ENCODE measurements around the gene C1QTNF8. TPM values are rescaled to one million over a fixed set of nuclear protein-coding genes. Genes with fewer than 3 reads are reported as not detected.

C1QTNF8 gene
- total and polyA plus RNA-seq, 2 donors (not counting 1 experiment from before 2014, with no cell fraction given) = not detected

- Histone ChIP-seq H3K9ac (ENCODE audit: low read length) (no peak overlapping the region), H3K27me3 (replicated peaks in 1 of 4; ENCODE audit: control extremely low read depth in 1 of 4, control insufficient read depth in 3 of 4, insufficient read depth in 4 of 4, low read length in 3 of 4) (peaks cover 0 to 21% (median 0%) of the 10 kb centered on the region in 4 experiments), H3K79me2 (ENCODE audit: control insufficient read depth, insufficient read depth, low read length) (no peaks in the 10 kb centered on the region), H3K9me3 (ENCODE audit: control extremely low read depth in 1 of 3, control insufficient read depth in 2 of 3, insufficient read depth in 1 of 3, low read length in 2 of 3) (peaks cover 0 to 40% (median 0%) of the 10 kb centered on the region in 3 donors), H3K36me3 (replicated peaks in 1 of 2; ENCODE audit: control extremely low read depth in 1 of 2, control insufficient read depth in 1 of 2, extremely low read depth in 1 of 2, insufficient read depth in 2 of 2, low read length in 1 of 2) (no peaks in the 10 kb centered on the region), H2AFZ (ENCODE audit: insufficient read depth, low read depth, low read length, poor library complexity, severe bottlenecking) (no peak overlapping the region), H3K4me1 (ENCODE audit: control insufficient read depth in 2 of 2, insufficient read depth in 2 of 2, low read length in 2 of 2) (no peaks in the 10 kb centered on the region), H4K20me1 (ENCODE audit: control insufficient read depth, insufficient read depth, low read length, poor library complexity, severe bottlenecking) (no peaks in the 10 kb centered on the region), H3K4me3 (ENCODE audit: control extremely low read depth in 1 of 5, extremely low read depth in 1 of 5, insufficient read depth in 1 of 5, low read depth in 2 of 5, low read length in 4 of 5) (no peak overlapping the region), H3K4me2 (replicated peaks; ENCODE audit: low read depth, low read length, poor library complexity, severe bottlenecking) (no peak overlapping the region), H3K27ac (ENCODE audit: low read length in 2 of 2) (no peak overlapping the region)
- H3K9me3 Mint-ChIP-seq (ENCODE audit: insufficient read depth) = peaks cover 4% of the 10 kb centered on the region
- H3K4me1 Mint-ChIP-seq = no peaks in the 10 kb centered on the region
- no peak for DNase-seq
- intact Hi-C loops (cut with micrococcal nuclease) = no loop called here
- ATAC-seq (ENCODE audit: low read depth) = no peak
- no peak overlapping the region for H3K4me3 Mint-ChIP-seq
- TF ChIP-seq CTCF (IDR thresholded peaks at IDR 0.05) = no peak
- POLR2A ChIA-PET = no interaction called here
- no peak overlapping the region for H3K27ac Mint-ChIP-seq
- 44% methylated on average over 30 of the region's 34 CpGs for WGBS (ENCODE audit: insufficient coverage)
- H3K27me3 Mint-ChIP-seq = peaks cover 4% of the 10 kb centered on the region
- CTCF ChIA-PET = no interaction called here
Measured at GRCh38 chr16:1054660-1055556, 41.1 kb downstream of the C1QTNF8 start.

DNA sequence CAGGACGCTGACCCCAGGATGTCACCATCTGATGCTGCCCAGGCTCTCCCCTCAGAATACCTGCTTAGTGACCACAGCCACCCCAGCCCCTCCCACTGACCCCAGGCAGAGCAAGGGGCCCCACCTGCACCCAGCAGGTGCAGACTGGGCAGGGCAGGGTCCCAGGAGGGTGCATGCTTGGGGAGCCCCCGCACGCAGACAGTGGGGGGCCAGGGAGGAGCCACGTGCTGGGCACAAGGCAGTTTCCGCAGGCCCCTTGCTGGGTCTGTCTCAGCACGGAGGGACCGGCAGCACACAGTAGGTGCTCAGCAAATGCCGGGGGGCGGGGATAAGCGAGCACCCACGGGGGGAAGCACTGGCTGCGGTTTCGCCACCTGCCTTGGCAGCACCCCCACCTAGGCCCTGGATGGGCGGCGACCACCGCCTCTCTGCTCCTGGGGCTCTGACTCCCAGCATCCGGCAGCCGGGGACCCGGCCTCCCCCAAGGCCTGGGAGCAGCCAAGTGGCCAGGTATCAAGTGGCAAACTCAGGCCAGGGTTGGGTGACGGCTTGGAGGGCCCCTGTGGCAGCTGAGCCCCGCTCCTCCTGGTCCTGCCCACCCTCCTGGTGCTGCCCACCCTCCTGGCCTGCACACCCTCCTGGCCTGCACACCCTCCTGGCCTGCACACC lies 42.2 kb downstream of the C1QTNF8 start:
- no peaks in the 10 kb centered on the region for H3K4me1 ChIP-seq (ENCODE audit: control insufficient read depth in 2 of 2, insufficient read depth in 2 of 2, low read length in 2 of 2)
- no peak overlapping the region for H3K9ac ChIP-seq (ENCODE audit: low read length)
- no peaks in the 10 kb centered on the region for H4K20me1 ChIP-seq (ENCODE audit: control insufficient read depth, insufficient read depth, low read length, poor library complexity, severe bottlenecking)
- no peaks in the 10 kb centered on the region for H3K27me3 Mint-ChIP-seq
- no peaks in the 10 kb centered on the region for H3K36me3 ChIP-seq (replicated peaks in 1 of 2; ENCODE audit: control extremely low read depth in 1 of 2, control insufficient read depth in 1 of 2, extremely low read depth in 1 of 2, insufficient read depth in 2 of 2, low read length in 1 of 2)
- H3K9me3 Mint-ChIP-seq (ENCODE audit: insufficient read depth) = no peaks in the 10 kb centered on the region
- intact Hi-C loops (cut with micrococcal nuclease) = no loop called here
- POLR2A ChIA-PET = no interaction called here
- ATAC-seq (ENCODE audit: low read depth) (no peak), DNase-seq (no peak)
- TF ChIP-seq CTCF (IDR thresholded peaks at IDR 0.05) (no peak), EZH2 (IDR thresholded peaks at IDR 0.05; ENCODE audit: borderline replicate concordance, insufficient read depth, low read depth, low read length, poor library complexity, severe bottlenecking) (no peak)
- 86% methylated on average over 21 of the region's 21 CpGs for WGBS (ENCODE audit: insufficient coverage)
- H3K79me2 ChIP-seq (ENCODE audit: control insufficient read depth, insufficient read depth, low read length) = no peaks in the 10 kb centered on the region
- CTCF ChIA-PET = no interaction called here
- H3K4me1 Mint-ChIP-seq = no peaks in the 10 kb centered on the region
- H3K4me3 Mint-ChIP-seq = no peak overlapping the region
- peaks cover 0 to 21% (median 0%) of the 10 kb centered on the region in 4 experiments for H3K27me3 ChIP-seq (replicated peaks in 1 of 4; ENCODE audit: control extremely low read depth in 1 of 4, control insufficient read depth in 3 of 4, insufficient read depth in 4 of 4, low read length in 3 of 4)
- no peak overlapping the region for H3K4me3 ChIP-seq (ENCODE audit: control extremely low read depth in 1 of 5, extremely low read depth in 1 of 5, insufficient read depth in 1 of 5, low read depth in 2 of 5, low read length in 4 of 5)
- H3K27ac Mint-ChIP-seq = no peak overlapping the region
- peaks cover 0 to 34% (median 0%) of the 10 kb centered on the region in 3 donors for H3K9me3 ChIP-seq (ENCODE audit: control extremely low read depth in 1 of 3, control insufficient read depth in 2 of 3, insufficient read depth in 1 of 3, low read length in 2 of 3)
- H3K27ac ChIP-seq (ENCODE audit: low read length in 2 of 2) = no peak overlapping the region
- no peak overlapping the region for H2AFZ ChIP-seq (ENCODE audit: insufficient read depth, low read depth, low read length, poor library complexity, severe bottlenecking)
- H3K4me2 ChIP-seq (replicated peaks; ENCODE audit: low read depth, low read length, poor library complexity, severe bottlenecking) = no peak overlapping the region

Measured in B cell (primary cell).